Neural progenitor cell (in vitro differentiated cells): ENCODE measurements around the gene PRKCB. TPM values are rescaled to one million over a fixed set of nuclear protein-coding genes. Genes with fewer than 3 reads are reported as not detected.

Experiments
- DNase-seq: peaks from one replicate; pipeline ENCODE4 v3.0.0-alpha.2; 2016; ENCODE audit warnings: low spot score
- H2AFZ ChIP-seq: fragments of 200-600 bp; sonication (generic); replicated peaks from 2 replicates; pipeline ENCODE4 v1.6.1; 2016; ENCODE audit warnings: antibody characterized with exemption
- H3F3A ChIP-seq: fragments of 200-600 bp; sonication (generic); 2 replicates; pipeline ENCODE4 v1.6.1; 2016; ENCODE audit warnings: antibody characterized with exemption, low read depth
- H3K27ac ChIP-seq: fragments of 200-600 bp; sonication (generic); 2 replicates; pipeline ENCODE4 v1.5.1; 2016; ENCODE audit warnings: mild to moderate bottlenecking
- H3K27me3 ChIP-seq: fragments of 200-600 bp; sonication (generic); 2 replicates; pipeline ENCODE4 v1.6.1; 2016; ENCODE audit warnings: mild to moderate bottlenecking, moderate library complexity
- H3K36me3 ChIP-seq: fragments of 200-600 bp; sonication (generic); 2 replicates; pipeline ENCODE4 v1.5.1; 2016
- H3K4me1 ChIP-seq: fragments of 200-600 bp; sonication (generic); 2 replicates; pipeline ENCODE4 v1.6.1; 2016; ENCODE audit warnings: mixed run types
- H3K4me2 ChIP-seq: fragments of 200-600 bp; sonication (generic); 2 replicates; pipeline ENCODE4 v1.6.1; 2016
- H3K4me3 ChIP-seq: fragments of 200-600 bp; sonication (generic); 2 replicates; pipeline ENCODE4 v1.5.1; 2016
- H3K79me2 ChIP-seq: fragments of 200-600 bp; sonication (generic); 2 replicates; pipeline ENCODE4 v1.6.1; 2016; ENCODE audit warnings: low read depth
- H3K9ac ChIP-seq: fragments of 200-600 bp; sonication (generic); 2 replicates; pipeline ENCODE4 v1.6.1; 2016
- H3K9me3 ChIP-seq: fragments of 200-600 bp; sonication (generic); 2 replicates; pipeline ENCODE4 v1.5.1; 2016; ENCODE audit warnings: low read depth
- H4K20me1 ChIP-seq: fragments of 200-600 bp; sonication (generic); 2 replicates; pipeline ENCODE4 v1.6.1; 2016; ENCODE audit warnings: low read depth
- H3K27ac Mint-ChIP-seq: 3 replicates; pipeline ENCODE4 v1.8.0; 2021; ENCODE audit warnings: mixed read lengths
- H3K27me3 Mint-ChIP-seq: 2 replicates; pipeline ENCODE4 v1.8.0; 2022; ENCODE audit warnings: low read depth, mild to moderate bottlenecking, inconsistent platforms, moderate library complexity, mixed read lengths; ENCODE audit not compliant: insufficient read depth
- H3K36me3 Mint-ChIP-seq: 3 replicates; pipeline ENCODE4 v1.8.0; 2021; ENCODE audit warnings: mixed read lengths
- H3K4me1 Mint-ChIP-seq: 3 replicates; pipeline ENCODE4 v1.8.0; 2021; ENCODE audit warnings: mixed read lengths
- H3K4me3 Mint-ChIP-seq: 3 replicates; pipeline ENCODE4 v1.8.0; 2021; ENCODE audit warnings: mild to moderate bottlenecking, moderate library complexity, mixed read lengths
- H3K9me3 Mint-ChIP-seq: 3 replicates; pipeline ENCODE4 v1.8.0; 2020; ENCODE audit warnings: mixed read lengths
- CTCF ChIP-seq: fragments of 200-600 bp; sonication (generic); IDR thresholded peaks from 2 replicates; pipeline ENCODE4 v1.5.1; 2017; ENCODE audit warnings: antibody characterized with exemption, mild to moderate bottlenecking
- EZH2 ChIP-seq: fragments of 200-600 bp; sonication (generic); IDR thresholded peaks from 2 replicates; pipeline ENCODE4 v1.6.1; 2017; ENCODE audit warnings: antibody characterized with exemption, mild to moderate bottlenecking, moderate library complexity
- EZH2phosphoT487 ChIP-seq: fragments of 200-600 bp; sonication (generic); IDR thresholded peaks from 2 replicates; pipeline ENCODE4 v1.6.1; 2017; ENCODE audit warnings: antibody characterized with exemption
- total RNA-seq: library from RNA; depleted of rRNA; stranded (reverse); fragments of >200 nt; gene quantifications from 2 replicates; pipeline ENCODE4 v1.2.3, GENCODE V29; 2015; ENCODE audit warnings: low replicate concordance

Gene PRKCB
- total RNA-seq, 1 donor from 2014 or later: 9.5 TPM

- no peaks in the 10 kb centered on the region for H3K27me3 Mint-ChIP-seq
- H3K27ac Mint-ChIP-seq: no peak overlapping the region
- H3K9me3 Mint-ChIP-seq: no peaks in the 10 kb centered on the region
Measured at GRCh38 chr16:24005577-24005976, 169.8 kb downstream of the PRKCB start.

DNA sequence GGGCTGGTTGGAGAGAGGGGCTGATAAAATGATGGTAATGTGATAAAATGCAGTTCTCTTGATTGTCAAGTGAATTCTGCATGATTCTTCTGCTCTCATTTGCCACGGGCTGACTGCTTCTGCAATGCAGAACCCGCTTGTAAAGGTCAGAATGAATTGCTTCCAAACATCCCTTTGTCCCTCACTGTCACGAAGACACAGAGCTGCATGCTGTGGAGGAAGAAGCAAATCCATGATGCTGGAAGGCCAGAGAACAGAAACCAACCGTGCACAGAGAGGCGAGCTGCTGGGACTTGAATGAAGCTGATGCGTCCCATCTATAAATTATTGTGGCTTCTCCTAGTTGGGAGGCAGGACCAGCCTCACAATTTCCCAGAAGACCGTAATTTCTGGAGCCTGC, 171.6 kb downstream of the PRKCB start:
- H3K9ac ChIP-seq: no peak overlapping the region
- no peaks in the 10 kb centered on the region for H3K9me3 ChIP-seq
- H3K27me3 Mint-ChIP-seq: no peaks in the 10 kb centered on the region
- no peaks in the 10 kb centered on the region for H3K4me1 ChIP-seq
- TF ChIP-seq EZH2 (no peak), EZH2phosphoT487 (no peak), CTCF (no peak)
- no peaks in the 10 kb centered on the region for H3K36me3 Mint-ChIP-seq
- no peak overlapping the region for H2AFZ ChIP-seq
- no peaks in the 10 kb centered on the region for H3F3A ChIP-seq
- H3K9me3 Mint-ChIP-seq: no peaks in the 10 kb centered on the region
- DNase-seq: no peak
- H4K20me1 ChIP-seq: no peaks in the 10 kb centered on the region
- H3K4me3 Mint-ChIP-seq: no peak overlapping the region
- H3K4me3 ChIP-seq: no peak overlapping the region
- H3K4me1 Mint-ChIP-seq: peaks cover 4% of the 10 kb centered on the region
- no peaks in the 10 kb centered on the region for H3K36me3 ChIP-seq
- no peaks in the 10 kb centered on the region for H3K27me3 ChIP-seq
- H3K79me2 ChIP-seq: no peaks in the 10 kb centered on the region
- no peak overlapping the region for H3K27ac Mint-ChIP-seq
- no peak overlapping the region for H3K4me2 ChIP-seq
- H3K27ac ChIP-seq: no peak overlapping the region

More at GRCh38 chr16:24005577-24005976, 169.8 kb downstream of the PRKCB start:
- no peak overlapping the region for H3K9ac ChIP-seq
- H3K9me3 ChIP-seq: no peaks in the 10 kb centered on the region
- no peak overlapping the region for H3K4me2 ChIP-seq
- no peak for DNase-seq
- no peaks in the 10 kb centered on the region for H4K20me1 ChIP-seq
- no peaks in the 10 kb centered on the region for H3K79me2 ChIP-seq
- TF ChIP-seq EZH2phosphoT487 (no peak), EZH2 (no peak), CTCF (no peak)
- no peak overlapping the region for H3K27ac ChIP-seq
- no peaks in the 10 kb centered on the region for H3F3A ChIP-seq
- Mint-ChIP-seq H3K36me3 (no peaks in the 10 kb centered on the region), H3K4me3 (no peak overlapping the region), H3K4me1 (peaks cover 4% of the 10 kb centered on the region)
- H3K36me3 ChIP-seq: no peaks in the 10 kb centered on the region
- H3K27me3 ChIP-seq: no peaks in the 10 kb centered on the region
- no peaks in the 10 kb centered on the region for H3K4me1 ChIP-seq
- no peak overlapping the region for H2AFZ ChIP-seq
- H3K4me3 ChIP-seq: no peak overlapping the region

DNA sequence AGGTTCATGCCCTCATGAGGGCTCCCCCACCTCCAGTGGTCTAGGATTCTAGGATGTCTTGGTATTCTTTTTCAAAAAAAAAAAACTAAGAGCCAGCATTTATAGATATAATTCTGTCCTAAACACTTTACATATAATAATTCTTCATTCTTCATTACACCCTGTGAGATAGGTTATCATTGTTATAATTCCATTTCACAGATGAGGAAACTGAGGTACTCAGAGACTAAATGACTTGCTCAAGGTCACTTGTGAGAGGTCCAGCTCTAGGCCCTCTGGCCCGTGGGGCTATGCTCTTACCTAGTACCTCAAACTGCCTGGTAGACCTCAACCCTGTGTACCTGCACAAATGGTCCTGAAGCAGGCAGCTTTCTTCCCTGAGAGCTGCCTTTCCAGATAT, 172.2 kb downstream of the PRKCB start:
- no peak overlapping the region for H3K9ac ChIP-seq
- H3K4me1 ChIP-seq: no peaks in the 10 kb centered on the region
- no peaks in the 10 kb centered on the region for H3K9me3 ChIP-seq
- Mint-ChIP-seq H3K36me3 (no peaks in the 10 kb centered on the region), H3K27me3 (no peaks in the 10 kb centered on the region), H3K4me1 (peaks cover 4% of the 10 kb centered on the region), H3K9me3 (no peaks in the 10 kb centered on the region), H3K27ac (no peak overlapping the region), H3K4me3 (no peak overlapping the region)
- no peak for DNase-seq
- H3K36me3 ChIP-seq: no peaks in the 10 kb centered on the region
- no peaks in the 10 kb centered on the region for H4K20me1 ChIP-seq
- no peaks in the 10 kb centered on the region for H3K79me2 ChIP-seq
- TF ChIP-seq EZH2 (no peak), CTCF (no peak), EZH2phosphoT487 (no peak)
- no peak overlapping the region for H3K4me3 ChIP-seq
- no peaks in the 10 kb centered on the region for H3F3A ChIP-seq
- no peaks in the 10 kb centered on the region for H3K27me3 ChIP-seq
- H2AFZ ChIP-seq: no peak overlapping the region
- H3K27ac ChIP-seq: no peak overlapping the region
- H3K4me2 ChIP-seq: no peak overlapping the region

GRCh38 chr16:24009098-24009497, 173.3 kb downstream of the PRKCB start:
- Histone ChIP-seq H3K9ac (no peak overlapping the region), H3K79me2 (no peaks in the 10 kb centered on the region), H3K27me3 (no peaks in the 10 kb centered on the region), H3K4me1 (no peaks in the 10 kb centered on the region), H3K4me2 (no peak overlapping the region), H4K20me1 (no peaks in the 10 kb centered on the region), H3K27ac (no peak overlapping the region), H3K4me3 (no peak overlapping the region), H3K36me3 (no peaks in the 10 kb centered on the region), H2AFZ (no peak overlapping the region), H3F3A (no peaks in the 10 kb centered on the region), H3K9me3 (no peaks in the 10 kb centered on the region)
- no peaks in the 10 kb centered on the region for H3K27me3 Mint-ChIP-seq
- DNase-seq: no peak
- H3K9me3 Mint-ChIP-seq: no peaks in the 10 kb centered on the region
- peaks cover 4% of the 10 kb centered on the region for H3K4me1 Mint-ChIP-seq
- no peak overlapping the region for H3K4me3 Mint-ChIP-seq
- H3K27ac Mint-ChIP-seq: no peak overlapping the region
- no peaks in the 10 kb centered on the region for H3K36me3 Mint-ChIP-seq
- TF ChIP-seq EZH2phosphoT487 (no peak), CTCF (no peak), EZH2 (no peak)
